Measurements from ENCODE around the gene TMEM203. TPM values are rescaled to one million over a fixed set of nuclear protein-coding genes. Genes with fewer than 3 reads are reported as not detected.
A peak's percentile ranks its signal among the peaks of the same experiment; 100 is the strongest.

TMEM203 gene
- total and polyA plus RNA-seq, 9 donors: 29.2 to 40.8 (median 37.5) TPM

DNA sequence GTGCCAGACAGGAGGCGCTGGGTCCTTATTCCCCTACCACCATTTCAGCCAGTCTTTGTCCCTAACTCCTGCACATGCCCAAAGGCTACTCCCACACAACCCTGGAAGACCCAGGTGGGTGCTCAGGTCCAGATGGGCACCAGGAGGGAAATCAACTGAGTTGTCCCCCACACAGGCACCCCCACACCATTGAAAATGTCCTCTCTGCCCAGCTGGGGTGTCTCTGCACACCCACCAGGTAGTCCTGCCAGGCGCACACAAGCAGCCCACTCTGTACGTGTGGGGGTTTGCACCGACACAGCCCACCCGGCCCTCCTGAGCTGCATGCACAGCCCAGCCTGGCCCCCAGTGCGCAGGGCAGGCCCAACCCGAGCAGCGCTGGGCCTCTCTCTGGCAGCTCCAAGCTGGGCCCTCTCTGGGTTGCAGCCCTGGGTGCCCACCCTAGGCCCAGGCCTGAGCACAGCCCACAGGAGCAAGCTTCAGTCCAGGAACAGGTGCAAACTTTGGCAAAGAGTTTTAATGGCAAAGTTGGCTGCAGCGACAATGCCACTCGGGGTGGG, 14.4 kb upstream of the TMEM203 start:
- no peak overlapping the region for H3K4me3 ChIP-seq
- no peak overlapping the region for H3K27ac ChIP-seq
- TF ChIP-seq, protein P1, sequence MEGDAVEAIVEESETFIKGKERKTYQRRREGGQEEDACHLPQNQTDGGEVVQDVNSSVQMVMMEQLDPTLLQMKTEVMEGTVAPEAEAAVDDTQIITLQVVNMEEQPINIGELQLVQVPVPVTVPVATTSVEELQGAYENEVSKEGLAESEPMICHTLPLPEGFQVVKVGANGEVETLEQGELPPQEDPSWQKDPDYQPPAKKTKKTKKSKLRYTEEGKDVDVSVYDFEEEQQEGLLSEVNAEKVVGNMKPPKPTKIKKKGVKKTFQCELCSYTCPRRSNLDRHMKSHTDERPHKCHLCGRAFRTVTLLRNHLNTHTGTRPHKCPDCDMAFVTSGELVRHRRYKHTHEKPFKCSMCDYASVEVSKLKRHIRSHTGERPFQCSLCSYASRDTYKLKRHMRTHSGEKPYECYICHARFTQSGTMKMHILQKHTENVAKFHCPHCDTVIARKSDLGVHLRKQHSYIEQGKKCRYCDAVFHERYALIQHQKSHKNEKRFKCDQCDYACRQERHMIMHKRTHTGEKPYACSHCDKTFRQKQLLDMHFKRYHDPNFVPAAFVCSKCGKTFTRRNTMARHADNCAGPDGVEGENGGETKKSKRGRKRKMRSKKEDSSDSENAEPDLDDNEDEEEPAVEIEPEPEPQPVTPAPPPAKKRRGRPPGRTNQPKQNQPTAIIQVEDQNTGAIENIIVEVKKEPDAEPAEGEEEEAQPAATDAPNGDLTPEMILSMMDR (IDR thresholded peaks at IDR 0.05): no peak
- TF ChIP-seq EP300 (IDR thresholded peaks at IDR 0.05) (no peak), POLR2A (IDR thresholded peaks at IDR 0.05) (no peak)
- intact Hi-C loops (cut with DNase I): loop anchor here in 1 of 4 donors (10.0 kb wide), 1 partner anchor 435 kb away; no protein-coding TSS in a partner anchor
- no peaks in the 10 kb centered on the region for H3K36me3 ChIP-seq
- no peaks in the 10 kb centered on the region for H3K9me3 ChIP-seq
- 81 to 89% (median 86%) methylated on average over 10 of the region's 10 CpGs for WGBS, 3 donors
- H3K4me1 ChIP-seq (ENCODE audit: insufficient read depth): peaks cover 11% of the 10 kb centered on the region
- no peak for DNase-seq
- H3K27me3 ChIP-seq: no peaks in the 10 kb centered on the region

DNA sequence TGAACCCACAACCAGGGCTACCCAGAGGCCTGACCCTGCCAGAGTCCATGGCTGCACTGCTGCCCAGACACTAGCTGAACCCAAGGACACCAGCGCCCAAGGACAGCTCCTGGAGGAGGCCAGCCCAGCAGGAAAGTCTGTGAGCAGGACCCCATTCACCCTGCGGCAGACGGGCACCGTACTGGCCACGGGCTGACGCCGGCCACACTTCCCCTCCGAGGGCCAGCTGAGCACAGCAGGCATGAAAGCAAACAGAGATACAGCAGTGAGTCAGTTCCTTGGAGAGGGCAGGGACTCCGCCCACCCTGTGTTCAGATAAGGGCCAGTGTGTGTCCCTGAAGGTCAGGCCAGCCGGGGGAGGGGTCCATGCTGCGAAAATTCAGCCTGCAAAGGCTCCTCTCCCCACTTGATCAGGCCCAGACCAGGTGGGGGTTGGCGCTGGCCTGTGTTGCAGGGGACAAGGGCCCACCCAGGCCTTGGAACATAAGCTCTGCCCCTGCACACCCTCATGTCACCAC, 13.4 kb upstream of the TMEM203 start:
- intact Hi-C loops (cut with DNase I): no loop called here
- no peaks in the 10 kb centered on the region for H3K27me3 ChIP-seq
- WGBS, 3 donors: 25 to 35% (median 28%) methylated on average over 12 of the region's 12 CpGs
- H3K9me3 ChIP-seq: no peaks in the 10 kb centered on the region
- TF ChIP-seq, protein P1 (IDR thresholded peaks at IDR 0.05): no peak
- TF ChIP-seq EP300 (IDR thresholded peaks at IDR 0.05) (no peak), POLR2A (IDR thresholded peaks at IDR 0.05) (no peak)
- H3K27ac ChIP-seq: no peak overlapping the region
- DNase-seq: no peak
- H3K4me3 ChIP-seq: no peak overlapping the region
- H3K4me1 ChIP-seq (ENCODE audit: insufficient read depth): peaks cover 11% of the 10 kb centered on the region
- H3K36me3 ChIP-seq: no peaks in the 10 kb centered on the region

DNA sequence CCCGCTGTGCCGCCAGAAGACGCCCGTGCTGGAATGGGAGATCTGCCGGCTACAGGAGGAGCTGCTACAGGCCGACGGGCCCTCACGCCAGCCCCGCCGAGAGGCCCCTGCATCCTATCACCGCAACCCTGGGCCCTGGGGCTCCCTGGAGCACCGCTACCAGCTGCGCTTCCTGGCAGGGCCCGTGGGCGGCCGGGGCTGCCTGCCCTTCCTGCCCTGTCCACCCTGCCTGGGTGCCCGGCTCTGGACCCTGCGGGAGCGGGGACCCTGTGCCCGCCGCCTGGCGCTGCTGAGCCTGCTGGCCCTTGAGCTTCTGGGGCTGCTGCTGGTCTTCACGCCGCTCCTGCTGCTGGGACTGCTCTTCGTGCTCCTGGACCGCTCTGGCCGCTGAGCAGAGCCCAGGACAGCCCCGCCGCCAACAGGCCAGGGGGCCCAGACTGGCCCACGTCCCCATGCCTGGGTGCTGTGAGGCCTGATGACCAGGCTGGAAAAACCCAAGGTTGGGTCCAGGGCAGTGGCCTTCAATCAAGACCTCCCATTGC, 12.8 kb upstream of the TMEM203 start:
- TF ChIP-seq POLR2A (IDR thresholded peaks at IDR 0.05) (no peak), EP300 (IDR thresholded peaks at IDR 0.05) (no peak)
- TF ChIP-seq, protein P1 (IDR thresholded peaks at IDR 0.05): no peak
- WGBS, 3 donors: 81 to 92% (median 90%) methylated on average over 20 to 30 of the region's 30 CpGs
- H3K4me3 ChIP-seq: no peak overlapping the region
- no peak for DNase-seq
- intact Hi-C loops (cut with DNase I): no loop called here
- no peaks in the 10 kb centered on the region for H3K27me3 ChIP-seq
- H3K36me3 ChIP-seq: no peaks in the 10 kb centered on the region
- no peaks in the 10 kb centered on the region for H3K9me3 ChIP-seq
- H3K27ac ChIP-seq: no peak overlapping the region
- peaks cover 11% of the 10 kb centered on the region for H3K4me1 ChIP-seq (ENCODE audit: insufficient read depth)

DNA sequence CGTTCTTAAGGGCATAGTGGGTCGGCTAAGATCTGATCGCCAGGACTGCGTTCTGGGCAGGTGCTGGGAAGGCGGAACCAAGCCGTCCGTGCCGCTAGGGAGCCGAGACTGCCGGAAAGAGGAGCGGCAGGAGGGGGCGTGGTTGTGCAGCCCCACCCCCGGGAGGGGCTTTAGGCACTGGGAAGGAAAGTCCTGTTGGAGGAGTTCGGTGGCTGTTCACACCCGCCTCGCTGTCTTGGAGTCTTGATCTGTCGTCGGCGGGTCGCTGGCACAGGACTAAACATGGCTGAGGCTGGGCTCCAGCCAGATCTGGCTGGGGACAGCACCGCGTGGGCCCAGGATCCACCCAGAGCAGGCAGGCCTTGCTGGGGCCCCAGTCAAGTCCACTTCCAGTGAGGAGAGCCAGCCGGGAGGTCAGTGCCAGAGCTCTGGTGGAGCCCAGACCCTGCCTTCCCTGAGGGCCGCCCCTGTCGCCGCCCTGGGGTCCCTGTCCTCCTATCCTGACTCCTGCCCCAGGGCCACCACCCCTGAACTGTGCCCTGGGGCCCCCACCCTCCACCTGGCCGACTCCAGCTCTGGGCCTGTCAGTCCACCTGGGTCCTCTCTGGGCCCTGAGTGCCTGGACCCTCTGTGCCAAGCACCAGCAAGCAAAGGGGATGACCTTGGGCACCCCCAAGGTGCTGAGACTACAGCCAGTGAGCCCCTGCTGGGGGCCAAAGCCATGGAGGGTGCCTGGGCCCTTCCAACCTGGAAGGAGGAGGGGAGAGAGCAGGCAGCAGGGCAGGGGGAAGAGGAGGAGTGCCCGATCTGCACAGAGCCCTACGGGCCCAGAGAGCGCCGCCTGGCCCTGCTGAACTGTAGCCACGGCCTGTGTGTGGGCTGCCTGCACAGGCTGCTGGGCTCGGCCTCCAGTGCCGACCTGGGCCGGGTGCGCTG, 12.1 kb upstream of the TMEM203 start:
- Histone ChIP-seq H3K4me1 (ENCODE audit: insufficient read depth) (peaks cover 6% of the 10 kb centered on the region), H3K9me3 (no peaks in the 10 kb centered on the region), H3K27me3 (no peaks in the 10 kb centered on the region), H3K27ac (no peak overlapping the region), H3K4me3 (peak overlapping the region; percentile 14), H3K36me3 (no peaks in the 10 kb centered on the region)
- DNase-seq: peak in 3 of 5 donors; percentile 51 to 72 (median 59)
- intact Hi-C loops (cut with DNase I): no loop called here
- 40 to 66% (median 46%) methylated on average over 16 to 36 of the region's 36 CpGs for WGBS, 3 donors
- TF ChIP-seq EP300 (IDR thresholded peaks at IDR 0.05) (no peak), POLR2A (IDR thresholded peaks at IDR 0.05) (no peak)
- TF ChIP-seq, protein P1 (IDR thresholded peaks at IDR 0.05): no peak

Measured in ovary (tissue), 9 donors.